HG03108 (cell line): ENCODE measurements around the gene SLC45A1.
"Not testable (repeated sequence)": the region's sequence is repeated elsewhere in the genome, so short reads cannot be mapped to it uniquely, and the experiment has no call there.

Source experiments
- ATAC-seq: cut with Tn5 transposase; IDR thresholded peaks from one replicate; pipeline ENCODE4 v1.9.1; 2021; ENCODE audit warnings: moderate library complexity; ENCODE audit not compliant: unreplicated experiment

The SLC45A1 gene

GRCh38 chr1:8365661-8366362, 47.9 kb downstream of the SLC45A1 start:
- no peak for ATAC-seq

DNA sequence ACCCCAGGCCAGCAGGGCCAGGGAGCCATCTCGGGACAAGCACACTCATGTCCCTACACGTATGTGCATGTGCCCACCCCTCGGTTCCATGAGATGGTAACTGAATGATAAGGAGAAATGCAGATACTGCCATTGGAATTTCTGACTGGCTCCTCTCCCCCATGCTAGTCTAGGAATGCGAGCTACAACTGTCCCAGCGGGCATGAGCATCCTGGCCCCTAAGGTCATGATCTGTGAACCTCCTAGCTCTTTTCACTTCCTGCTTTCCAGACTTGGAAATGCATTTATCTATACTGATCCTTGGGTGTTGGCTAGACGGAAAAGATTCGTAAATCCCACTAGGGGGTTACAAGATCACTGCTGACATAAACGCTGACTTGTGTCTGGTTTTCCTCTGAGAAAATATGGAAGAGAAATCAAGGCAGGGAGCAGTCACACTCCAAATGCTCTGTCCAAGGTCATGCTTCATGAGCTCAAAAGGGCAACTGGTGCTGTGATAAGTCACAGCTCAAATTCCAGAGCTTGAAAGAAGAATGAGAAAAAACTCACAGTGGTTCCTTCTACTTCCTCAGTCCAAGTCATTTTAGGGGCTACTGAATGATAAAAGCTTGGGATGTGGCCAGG, 49.8 kb downstream of the SLC45A1 start:
- ATAC-seq: no peak

DNA sequence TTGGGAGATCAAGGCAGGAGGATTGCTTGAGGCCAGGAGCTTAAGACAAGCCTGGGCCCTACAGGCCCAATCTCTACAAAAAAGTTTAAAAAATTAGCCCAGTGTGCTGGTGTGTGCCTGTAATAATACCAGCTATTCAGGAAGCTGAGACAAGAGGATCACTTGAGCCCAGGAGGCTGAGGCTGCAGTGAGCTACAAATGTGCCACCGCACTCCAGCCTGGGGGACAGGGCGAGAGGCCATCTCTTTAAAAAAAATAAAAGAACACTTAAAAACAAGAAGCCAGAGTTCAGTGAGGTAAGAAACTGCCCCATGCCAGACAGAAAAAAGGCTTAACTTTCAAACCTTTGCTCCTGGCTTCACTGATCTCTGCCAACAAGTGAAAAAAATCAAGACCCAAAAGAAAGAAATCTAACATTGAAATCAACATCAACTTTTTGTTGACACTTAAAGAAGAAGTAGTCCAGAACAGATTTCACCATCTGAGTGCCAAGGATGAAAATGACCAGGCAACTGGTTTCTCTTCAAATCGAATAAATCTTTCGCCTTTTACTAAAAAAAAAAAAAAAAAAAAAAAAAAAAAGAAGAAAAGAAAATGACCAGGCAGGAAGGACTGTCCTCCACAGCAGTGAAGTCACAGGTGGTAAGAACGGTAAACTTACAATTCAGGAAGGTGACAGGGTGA, 51.2 kb downstream of the SLC45A1 start:
- no peak for ATAC-seq

DNA sequence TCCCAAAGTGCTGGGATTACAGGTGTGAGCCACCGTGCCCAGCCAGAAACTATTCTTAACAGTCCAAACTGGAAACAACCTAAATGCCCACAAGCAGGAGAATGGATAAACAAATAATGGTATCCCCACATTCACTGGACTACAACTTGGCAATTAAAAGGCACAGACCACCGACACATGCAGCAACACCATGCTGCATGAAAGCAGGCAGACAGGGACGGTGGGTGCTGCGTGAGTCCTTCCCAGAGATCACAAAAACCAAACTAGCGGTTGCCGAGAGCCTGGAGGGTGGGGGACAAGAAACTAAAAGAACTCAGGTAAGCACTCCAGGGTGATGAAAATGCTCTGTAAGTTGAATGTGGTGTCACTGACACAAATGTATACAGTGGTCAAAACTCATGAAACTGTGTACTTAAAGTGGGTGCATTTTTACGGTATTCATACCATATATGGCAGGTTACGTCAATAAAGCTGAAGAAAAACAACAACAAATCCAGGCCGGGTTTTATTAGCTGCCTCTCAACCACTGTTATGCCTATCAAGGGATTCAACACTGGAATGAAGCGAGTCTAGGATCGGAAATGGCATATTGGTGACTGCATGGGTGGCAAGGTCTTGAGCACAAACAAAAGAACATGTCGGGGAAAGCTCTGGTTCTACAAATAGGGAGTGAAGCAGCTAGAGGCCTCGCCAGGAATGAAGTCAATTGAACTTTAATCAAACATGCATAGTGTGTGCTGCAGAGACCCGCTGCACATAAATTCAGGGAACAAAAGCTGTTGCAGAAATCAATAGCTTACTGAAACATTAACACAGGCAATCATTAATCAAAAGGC, 52.4 kb downstream of the SLC45A1 start:
- ATAC-seq: no peak

DNA sequence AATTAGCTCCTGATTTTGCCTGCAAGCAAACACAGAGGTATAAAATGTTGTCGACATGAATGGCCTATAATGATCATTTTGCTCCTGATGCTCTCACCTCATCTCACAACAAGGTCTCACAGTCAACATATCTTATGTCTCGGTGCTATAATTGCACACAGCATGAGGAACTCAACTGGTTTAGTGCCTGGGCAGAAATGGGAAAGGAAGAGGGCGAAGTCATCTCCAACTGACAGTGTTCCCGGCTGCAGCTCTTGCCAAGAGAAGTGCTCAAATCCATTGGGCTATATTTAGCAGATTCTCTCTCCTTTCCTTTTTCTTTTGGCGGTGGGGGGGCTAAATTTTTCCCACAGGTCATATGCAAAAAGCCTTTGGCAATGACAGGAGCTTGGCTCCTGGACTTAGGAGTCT, 53.0 kb downstream of the SLC45A1 start:
- ATAC-seq: no peak

DNA sequence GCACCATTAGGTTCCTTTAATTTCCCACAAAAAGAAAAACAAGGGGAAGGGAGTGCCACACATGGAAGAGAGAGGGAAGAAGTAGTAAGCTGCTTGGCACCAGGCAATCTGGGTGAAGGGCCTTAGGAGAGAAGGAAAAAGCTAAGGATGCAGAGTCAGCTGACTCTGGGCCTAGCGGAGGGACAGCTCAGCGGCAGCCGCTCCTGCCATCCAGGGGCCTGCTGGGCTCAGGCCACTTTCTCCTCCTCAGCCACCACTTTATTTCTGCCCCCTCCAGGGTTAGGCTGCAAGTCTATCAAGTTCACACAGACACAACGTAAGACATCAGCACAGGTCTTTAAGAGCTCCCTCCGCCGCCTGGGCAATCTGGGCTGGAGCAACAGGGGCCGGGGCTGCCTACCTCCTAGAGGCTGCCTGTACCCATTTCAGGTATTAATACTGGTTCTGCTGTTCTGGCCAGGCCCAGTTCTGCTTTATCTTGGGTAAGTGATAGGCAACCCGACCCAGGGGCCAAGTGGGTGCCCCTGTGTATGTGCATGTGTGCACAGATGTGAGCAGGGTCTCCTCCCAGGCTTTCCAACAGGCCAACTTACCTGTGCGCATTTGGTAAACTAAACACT, 53.6 kb downstream of the SLC45A1 start:
- ATAC-seq: no peak

GRCh38 chr1:8373125-8373524, 55.2 kb downstream of the SLC45A1 start:
- no peak for ATAC-seq

- no peak for ATAC-seq
Observed at GRCh38 chr1:8373581-8374241, 55.8 kb downstream of the SLC45A1 start.

- no peak for ATAC-seq
Observed at GRCh38 chr1:8374356-8374755, 56.4 kb downstream of the SLC45A1 start.

GRCh38 chr1:8374812-8375211, 56.9 kb downstream of the SLC45A1 start:
- ATAC-seq: no peak

DNA sequence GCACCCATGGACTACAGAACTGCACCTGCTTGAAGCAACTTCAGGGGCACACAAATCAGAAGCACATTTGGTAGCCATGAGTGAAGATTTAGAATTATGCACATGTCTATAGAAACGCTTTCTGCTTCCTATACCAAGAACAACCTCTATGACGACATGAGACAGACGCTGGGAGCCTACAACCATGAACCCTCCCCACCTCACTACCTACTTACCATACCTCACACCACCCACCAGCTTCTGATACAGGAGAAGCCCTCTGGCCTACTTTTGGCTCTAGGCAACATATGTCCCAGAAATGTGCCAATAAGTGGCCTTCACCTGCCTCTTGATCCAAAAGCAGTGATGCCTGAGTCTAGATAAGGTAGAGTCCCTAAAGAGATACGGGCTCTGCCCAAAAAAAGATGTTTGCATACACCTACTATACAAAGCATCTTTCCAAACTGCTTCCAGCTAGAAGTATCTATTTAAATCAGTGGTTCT, 58.5 kb downstream of the SLC45A1 start:
- ATAC-seq: no peak

DNA sequence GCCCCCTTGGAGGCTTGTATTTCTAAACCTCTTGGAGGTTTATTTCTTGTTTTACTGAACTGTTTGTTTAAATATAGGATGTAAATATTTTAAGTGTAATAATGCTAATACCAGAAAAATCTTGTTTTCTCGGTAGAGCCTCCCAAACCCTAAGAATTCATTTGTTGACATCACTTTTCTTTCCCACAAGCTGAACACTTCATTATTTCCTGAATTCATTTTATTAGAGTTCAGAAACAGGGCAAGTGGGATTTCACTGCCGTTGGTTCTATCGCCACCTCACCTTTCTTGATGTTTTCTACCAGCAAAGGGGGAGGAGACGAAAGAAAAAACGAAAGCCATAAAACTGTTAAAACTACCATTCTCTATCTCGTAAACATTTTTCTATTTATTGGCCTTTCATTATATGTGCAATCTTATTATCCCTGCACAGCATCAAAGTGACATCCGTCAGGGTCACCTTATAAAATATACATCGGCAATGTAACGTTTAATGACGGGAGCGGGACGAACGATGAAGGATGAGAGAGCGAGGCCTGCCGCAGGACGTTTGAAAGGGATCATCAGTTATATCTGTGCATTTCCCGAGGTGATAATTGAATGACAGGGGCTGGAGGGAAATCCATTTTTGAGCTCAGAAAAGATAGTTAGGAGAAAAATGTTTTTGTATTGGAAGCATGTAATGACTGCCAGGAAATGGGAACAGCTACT, 59.5 kb downstream of the SLC45A1 start:
- ATAC-seq: no peak

DNA sequence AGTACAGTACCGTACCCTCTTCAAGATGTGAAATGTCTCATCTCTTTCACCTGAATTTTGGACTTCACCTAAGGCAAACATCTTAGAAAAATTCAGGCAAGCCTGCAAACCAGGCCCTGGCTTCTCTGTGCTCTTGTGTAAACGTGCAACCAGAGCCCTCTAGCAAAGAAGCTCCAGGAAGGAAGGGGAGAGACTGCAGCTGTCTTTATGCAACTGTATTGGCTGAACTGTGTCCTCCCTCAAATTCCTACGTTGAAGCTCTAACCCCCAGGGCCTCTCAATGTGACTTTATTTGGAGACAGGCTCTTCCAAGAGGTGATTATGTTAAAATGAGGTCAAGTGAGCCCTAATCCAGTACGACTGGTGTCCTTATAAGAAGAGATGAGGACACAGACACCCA, 60.3 kb downstream of the SLC45A1 start:
- ATAC-seq: no peak

DNA sequence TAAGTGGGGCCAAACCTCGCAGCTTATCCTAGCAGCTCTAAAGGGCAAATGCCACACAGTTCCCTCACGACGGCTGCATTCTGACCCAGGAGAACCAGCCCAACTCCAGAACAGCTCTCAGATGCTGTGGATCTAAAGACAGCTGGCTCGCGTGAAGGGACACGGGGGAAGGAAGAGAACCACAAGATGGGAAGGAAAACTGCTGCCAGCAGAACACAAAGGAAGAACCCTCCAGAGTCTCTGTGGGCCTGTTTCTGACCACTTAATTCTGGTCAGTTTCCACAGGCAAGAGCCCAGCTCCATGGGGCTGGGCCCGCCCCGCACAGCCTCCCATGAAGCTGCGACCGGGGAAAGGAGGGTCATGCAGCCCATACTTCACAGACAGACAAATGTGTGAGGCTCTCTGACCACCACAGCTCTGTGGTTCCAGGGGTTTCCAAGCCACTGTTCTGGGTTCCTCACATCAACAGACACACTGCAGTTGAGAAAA, 61.1 kb downstream of the SLC45A1 start:
- no peak for ATAC-seq

- ATAC-seq: no peak
Observed at GRCh38 chr1:8379513-8380186, 61.7 kb downstream of the SLC45A1 start.

GRCh38 chr1:8380310-8380709, 62.4 kb downstream of the SLC45A1 start:
- ATAC-seq: not testable (repeated sequence)

DNA sequence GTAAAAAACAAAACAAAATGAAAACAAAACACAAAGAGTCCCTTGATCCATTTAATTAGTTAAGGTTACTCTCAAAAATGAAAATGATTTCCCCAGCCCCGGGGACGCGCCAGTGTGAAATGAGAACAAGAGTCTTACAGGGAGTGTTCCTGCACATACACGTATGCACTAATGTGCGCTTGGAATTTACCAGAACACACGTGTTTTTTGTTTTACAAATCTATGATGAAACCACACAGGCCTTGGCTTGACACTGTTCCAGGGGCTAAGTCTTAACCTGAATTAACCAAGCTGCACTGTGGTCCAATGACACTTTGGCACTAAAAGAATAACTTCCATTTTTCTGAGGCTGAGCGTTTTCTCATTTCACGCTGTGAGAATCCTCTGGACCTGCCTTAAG, 63.7 kb downstream of the SLC45A1 start:
- no peak for ATAC-seq

DNA sequence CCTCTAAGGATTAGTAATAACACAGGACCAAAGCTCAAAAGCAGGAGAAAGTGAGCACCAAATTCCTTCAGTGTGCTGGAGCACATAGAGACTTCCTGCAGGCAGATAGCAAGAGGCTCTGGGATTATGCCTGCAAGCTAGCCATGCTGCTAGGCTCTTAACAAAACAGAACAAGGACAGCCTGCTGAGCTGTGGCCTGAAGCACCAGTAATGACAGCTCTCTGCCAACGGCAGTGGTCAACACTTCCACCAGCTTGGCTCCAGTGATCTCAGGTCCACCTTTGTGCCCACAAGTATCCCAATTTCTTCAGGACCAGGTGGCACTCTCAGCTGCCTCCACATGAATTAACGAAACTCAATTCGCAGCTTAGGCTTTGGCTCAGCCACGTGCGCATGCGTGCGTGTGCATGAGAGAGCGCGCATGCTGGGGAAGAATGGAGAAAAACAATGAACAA, 64.2 kb downstream of the SLC45A1 start:
- no peak for ATAC-seq
